Measurements from ENCODE around the gene RAB3C.

RAB3C gene

GRCh38 chr5:58737671-58738070, 154.8 kb downstream of the RAB3C start:
- Histone ChIP-seq H3K36me3 (ENCODE audit: insufficient read depth) (no peaks in the 10 kb centered on the region), H3K4me2 (no peak overlapping the region), H3K27me3 (ENCODE audit: insufficient read depth, low read depth) (no peaks in the 10 kb centered on the region), H2AFZ (ENCODE audit: low read depth) (no peak overlapping the region), H3K4me3 (IDR thresholded peaks at IDR 0.05; ENCODE audit: insufficient read depth, low read depth, low read length) (no peak overlapping the region), H4K20me1 (ENCODE audit: insufficient read depth) (no peaks in the 10 kb centered on the region), H3K9ac (no peak overlapping the region), H3K27ac (no peak overlapping the region), H3K4me1 (ENCODE audit: low read depth, poor library complexity, severe bottlenecking) (no peaks in the 10 kb centered on the region), H3K79me2 (ENCODE audit: insufficient read depth, low read depth) (no peaks in the 10 kb centered on the region)
- no peak for TF ChIP-seq CTCF (conservative IDR thresholded peaks at IDR 0.05; ENCODE audit: low read depth, low read length)

GRCh38 chr5:58738336-58738735, 155.5 kb downstream of the RAB3C start:
- no peak overlapping the region for H3K9ac ChIP-seq
- no peak overlapping the region for H2AFZ ChIP-seq (ENCODE audit: low read depth)
- H3K27me3 ChIP-seq (ENCODE audit: insufficient read depth, low read depth) = no peaks in the 10 kb centered on the region
- H3K4me2 ChIP-seq = no peak overlapping the region
- no peak overlapping the region for H3K27ac ChIP-seq
- no peaks in the 10 kb centered on the region for H3K36me3 ChIP-seq (ENCODE audit: insufficient read depth)
- no peaks in the 10 kb centered on the region for H3K4me1 ChIP-seq (ENCODE audit: low read depth, poor library complexity, severe bottlenecking)
- TF ChIP-seq CTCF (conservative IDR thresholded peaks at IDR 0.05; ENCODE audit: low read depth, low read length) = no peak
- H3K4me3 ChIP-seq (IDR thresholded peaks at IDR 0.05; ENCODE audit: insufficient read depth, low read depth, low read length) = no peak overlapping the region
- no peaks in the 10 kb centered on the region for H3K79me2 ChIP-seq (ENCODE audit: insufficient read depth, low read depth)
- no peaks in the 10 kb centered on the region for H4K20me1 ChIP-seq (ENCODE audit: insufficient read depth)

- H3K9ac ChIP-seq = no peak overlapping the region
- no peak overlapping the region for H3K27ac ChIP-seq
Observed at GRCh38 chr5:58739051-58739450, 156.2 kb downstream of the RAB3C start.

GRCh38 chr5:58740956-58741355, 158.1 kb downstream of the RAB3C start:
- Histone ChIP-seq H3K27ac (no peak overlapping the region), H3K4me2 (no peak overlapping the region), H3K27me3 (ENCODE audit: insufficient read depth, low read depth) (no peaks in the 10 kb centered on the region), H3K4me3 (IDR thresholded peaks at IDR 0.05; ENCODE audit: insufficient read depth, low read depth, low read length) (no peak overlapping the region), H4K20me1 (ENCODE audit: insufficient read depth) (no peaks in the 10 kb centered on the region), H3K9ac (no peak overlapping the region), H2AFZ (ENCODE audit: low read depth) (no peak overlapping the region), H3K36me3 (ENCODE audit: insufficient read depth) (no peaks in the 10 kb centered on the region), H3K79me2 (ENCODE audit: insufficient read depth, low read depth) (no peaks in the 10 kb centered on the region), H3K4me1 (ENCODE audit: low read depth, poor library complexity, severe bottlenecking) (no peaks in the 10 kb centered on the region)
- TF ChIP-seq CTCF (conservative IDR thresholded peaks at IDR 0.05; ENCODE audit: low read depth, low read length) = no peak

More at GRCh38 chr5:58739051-58739450, 156.2 kb downstream of the RAB3C start:
- no peaks in the 10 kb centered on the region for H3K4me1 ChIP-seq (ENCODE audit: low read depth, poor library complexity, severe bottlenecking)
- no peak overlapping the region for H2AFZ ChIP-seq (ENCODE audit: low read depth)
- no peaks in the 10 kb centered on the region for H3K27me3 ChIP-seq (ENCODE audit: insufficient read depth, low read depth)
- H3K79me2 ChIP-seq (ENCODE audit: insufficient read depth, low read depth) = no peaks in the 10 kb centered on the region
- no peaks in the 10 kb centered on the region for H4K20me1 ChIP-seq (ENCODE audit: insufficient read depth)
- no peak overlapping the region for H3K4me3 ChIP-seq (IDR thresholded peaks at IDR 0.05; ENCODE audit: insufficient read depth, low read depth, low read length)
- H3K4me2 ChIP-seq = no peak overlapping the region
- no peaks in the 10 kb centered on the region for H3K36me3 ChIP-seq (ENCODE audit: insufficient read depth)
- no peak for TF ChIP-seq CTCF (conservative IDR thresholded peaks at IDR 0.05; ENCODE audit: low read depth, low read length)
